Hematopoietic multipotent progenitor cell treated with erythropoietin and hydrocortisone succinate and interleukin-3 and kit ligand, for 17 days (in vitro differentiated cells): Measurements from ENCODE around the gene ARFGEF3.
"Not testable (repeated sequence)": the region's sequence is repeated elsewhere in the genome, so short reads cannot be mapped to it uniquely, and the experiment has no call there.

ENCODE experiments used
- DNase-seq: peaks from one replicate; pipeline ENCODE4 v3.0.0-alpha.2; 2015; ENCODE audit warnings: low spot score

ARFGEF3 gene

GRCh38 chr6:138161338-138162110, at the start of gene ARFGEF3:
TSS of gene ARFGEF3 (plus strand) at chr6:138161939. CDS start at chr6:138162087, 148 bp downstream.
- DNase-seq, result no peak

GRCh38 chr6:138113588-138114210, 48.0 kb upstream of the ARFGEF3 start:
- DNase-seq, result no peak

- no peak for DNase-seq
Measured at GRCh38 chr6:138115201-138115600, 46.5 kb upstream of the ARFGEF3 start.

GRCh38 chr6:138115877-138116660, 45.7 kb upstream of the ARFGEF3 start:
- DNase-seq, result peak; percentile 47

- no peak for DNase-seq
Measured at GRCh38 chr6:138116661-138116999, 45.1 kb upstream of the ARFGEF3 start.

GRCh38 chr6:138117376-138117914, 44.3 kb upstream of the ARFGEF3 start:
- no peak for DNase-seq

- DNase-seq, result not testable (repeated sequence)
Measured at GRCh38 chr6:138119229-138119628, 42.5 kb upstream of the ARFGEF3 start.

GRCh38 chr6:138119976-138120375, 41.8 kb upstream of the ARFGEF3 start:
- no peak for DNase-seq

- DNase-seq, result no peak
Measured at GRCh38 chr6:138124096-138124495, 37.6 kb upstream of the ARFGEF3 start.

GRCh38 chr6:138128096-138128495, 33.6 kb upstream of the ARFGEF3 start:
- no peak for DNase-seq

GRCh38 chr6:138129190-138129589, 32.5 kb upstream of the ARFGEF3 start:
- DNase-seq, result no peak

GRCh38 chr6:138142806-138143205, 18.9 kb upstream of the ARFGEF3 start:
- no peak for DNase-seq

GRCh38 chr6:138145402-138145801, 16.3 kb upstream of the ARFGEF3 start:
- no peak for DNase-seq

- no peak for DNase-seq
Measured at GRCh38 chr6:138146544-138146943, 15.2 kb upstream of the ARFGEF3 start.

- DNase-seq, result no peak
Measured at GRCh38 chr6:138155443-138155842, 6.3 kb upstream of the ARFGEF3 start.

GRCh38 chr6:138157986-138158638, 3.6 kb upstream of the ARFGEF3 start:
- DNase-seq, result no peak

GRCh38 chr6:138159246-138159645, 2.5 kb upstream of the ARFGEF3 start:
- DNase-seq, result no peak

GRCh38 chr6:138160329-138161087, 1.2 kb upstream of the ARFGEF3 start:
- no peak for DNase-seq

- no peak for DNase-seq
Measured at GRCh38 chr6:138161088-138161337, 726 bp upstream of the ARFGEF3 start.

GRCh38 chr6:138162111-138162954, 594 bp downstream of the ARFGEF3 start:
- no peak for DNase-seq
